Subcutaneous abdominal adipose tissue (tissue), 5 donors: Measurements from ENCODE around the gene THAP7.

Experiments
- H3K27ac ChIP-seq: one replicate; pipeline ENCODE4 v1.7.0; 2013; ENCODE audit warnings: low read depth, mild to moderate bottlenecking, inconsistent platforms, low read length, moderate library complexity
- H3K27me3 ChIP-seq, 5 donors: one replicate each; pipeline ENCODE4 v1.7.0; 2013; ENCODE audit warnings: low read length in 5 of 5, inconsistent platforms in 1 of 5; ENCODE audit not compliant: control insufficient read depth in 5 of 5, insufficient read depth in 4 of 5
- H3K36me3 ChIP-seq, 5 donors: one replicate each; pipeline ENCODE4 v1.7.0; 2013; ENCODE audit warnings: low read length in 5 of 5; ENCODE audit not compliant: control insufficient read depth in 5 of 5, insufficient read depth in 5 of 5
- H3K4me1 ChIP-seq, 5 donors: one replicate each; pipeline ENCODE4 v1.7.0; 2013; ENCODE audit warnings: low read length in 5 of 5, mild to moderate bottlenecking in 3 of 5, moderate library complexity in 1 of 5; ENCODE audit not compliant: control insufficient read depth in 5 of 5, insufficient read depth in 5 of 5
- H3K4me3 ChIP-seq, 5 donors: one replicate each; pipeline ENCODE4 v1.7.0; 2013; ENCODE audit warnings: low read length in 5 of 5, low read depth in 1 of 5
- H3K9ac ChIP-seq, 5 donors: one replicate each; pipeline ENCODE4 v1.7.0; 2013; ENCODE audit warnings: low read length in 5 of 5, mild to moderate bottlenecking in 4 of 5, moderate library complexity in 3 of 5
- H3K9me3 ChIP-seq, 5 donors: one replicate each; pipeline ENCODE4 v1.7.0; 2013; ENCODE audit warnings: low read length in 5 of 5; ENCODE audit not compliant: control insufficient read depth in 5 of 5
- donor health status: healthy.
- donor health status: healthy.
- donor health status: healthy.
- donor health status: healthy.
- donor health status: healthy.

Gene THAP7

DNA sequence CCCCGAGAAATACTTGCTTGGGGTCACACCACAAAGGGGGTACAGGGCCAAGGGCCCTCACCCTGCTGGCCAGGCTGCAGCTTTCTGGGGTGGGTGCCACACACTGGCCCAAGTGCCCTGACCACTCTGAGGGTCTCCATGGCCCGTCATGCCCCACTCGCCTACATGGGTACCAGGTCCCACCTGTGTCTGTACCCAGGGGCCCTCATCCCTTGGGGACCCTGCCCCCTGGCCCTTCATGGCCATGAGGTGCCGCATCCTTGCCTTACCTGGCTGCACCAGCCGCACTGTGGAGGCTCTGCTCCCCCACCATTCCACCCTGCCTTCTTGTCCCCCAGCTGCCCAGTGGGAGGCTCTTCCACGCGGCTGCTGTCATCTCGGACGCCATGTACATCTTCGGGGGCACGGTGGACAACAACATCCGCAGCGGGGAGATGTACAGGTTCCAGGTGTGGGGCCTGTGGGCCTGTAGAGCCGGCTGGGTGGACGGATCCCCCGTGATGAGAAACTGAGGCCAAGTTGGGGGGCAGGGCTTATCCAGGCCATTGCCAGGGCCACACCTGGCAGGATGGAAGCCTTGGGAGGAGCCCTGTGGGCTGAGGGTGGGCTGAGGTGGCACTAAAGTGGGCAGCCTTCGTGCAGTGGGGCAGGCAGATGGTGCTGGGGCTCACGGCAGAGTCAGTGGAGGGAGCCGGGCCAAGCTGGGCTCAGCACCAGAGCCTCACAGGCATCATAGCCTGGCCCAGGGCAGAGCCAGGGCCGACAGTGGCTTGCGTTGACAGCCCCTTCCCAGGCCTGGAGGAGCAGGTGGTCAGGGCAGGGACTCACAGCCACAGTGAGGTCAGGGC is 9.2 kb downstream of the THAP7 start:
- peaks cover 0 to 93% (median 86%) of the 10 kb centered on the region in 5 donors for H3K36me3 ChIP-seq
- no peaks in the 10 kb centered on the region for H3K27me3 ChIP-seq
- no peak overlapping the region for H3K9ac ChIP-seq
- H3K27ac ChIP-seq, result no peak overlapping the region
- H3K4me3 ChIP-seq, result no peak overlapping the region
- H3K4me1 ChIP-seq, result no peaks in the 10 kb centered on the region
- H3K9me3 ChIP-seq, result no peaks in the 10 kb centered on the region

DNA sequence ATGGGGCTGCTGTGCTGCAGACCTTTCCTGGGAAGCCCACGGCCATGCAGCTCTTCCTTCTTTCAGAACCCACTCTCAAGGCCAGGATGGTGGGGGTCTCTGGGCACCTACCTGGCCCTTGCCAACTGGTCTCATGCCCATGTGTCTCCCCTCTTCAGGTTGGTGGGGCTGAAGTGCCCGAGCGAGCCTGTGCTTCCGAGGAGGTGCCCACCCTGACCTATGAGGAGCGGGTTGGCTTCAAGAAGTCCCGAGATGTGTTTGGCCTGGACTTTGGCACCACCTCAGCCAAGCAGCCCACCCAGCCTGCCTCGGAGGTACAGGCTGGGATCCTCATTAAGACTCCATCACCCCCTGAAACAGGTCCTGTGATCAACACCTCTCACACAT is 9.9 kb downstream of the THAP7 start:
- Histone ChIP-seq H3K27ac (no peak overlapping the region), H3K36me3 (peaks cover 0 to 93% (median 84%) of the 10 kb centered on the region in 5 donors), H3K4me3 (no peak overlapping the region), H3K9me3 (no peaks in the 10 kb centered on the region), H3K4me1 (no peaks in the 10 kb centered on the region), H3K27me3 (no peaks in the 10 kb centered on the region), H3K9ac (no peak overlapping the region)

DNA sequence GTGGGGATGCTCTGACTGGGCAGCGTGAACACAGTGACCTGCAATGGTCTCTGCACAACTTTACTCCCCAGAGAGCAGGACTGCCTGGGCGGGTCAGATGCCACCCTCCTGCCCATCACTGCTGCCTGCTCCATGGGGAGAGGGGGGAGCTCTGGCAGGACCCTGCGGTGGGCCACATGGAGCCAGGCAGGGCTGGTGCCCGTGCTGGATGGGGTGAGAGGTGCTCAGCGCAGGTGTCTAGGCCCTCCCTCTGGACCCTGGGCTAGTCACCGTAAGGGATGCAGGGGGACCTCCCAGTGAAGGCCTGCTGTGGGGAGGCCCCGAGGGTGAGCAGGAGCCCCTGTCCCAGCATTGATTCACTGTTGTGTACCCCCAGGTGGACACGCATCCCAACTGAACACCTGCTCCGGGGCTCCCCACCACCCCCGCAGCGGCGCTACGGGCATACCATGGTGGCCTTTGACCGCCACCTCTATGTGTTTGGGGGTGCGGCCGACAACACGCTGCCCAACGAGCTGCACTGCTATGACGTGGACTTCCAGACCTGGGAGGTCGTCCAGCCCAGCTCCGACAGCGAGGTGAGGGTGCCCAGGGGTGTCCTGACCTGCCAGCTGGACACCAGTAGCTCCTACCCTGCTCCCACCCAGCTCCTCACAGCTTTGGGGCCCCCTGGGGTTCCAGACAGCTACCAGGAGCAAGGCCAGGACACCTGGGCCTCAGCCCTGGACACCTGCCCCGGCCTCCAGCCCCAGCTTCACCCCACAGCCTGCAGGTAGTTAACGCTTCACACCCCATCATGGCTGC is 10.5 kb downstream of the THAP7 start:
- H3K27me3 ChIP-seq, result no peaks in the 10 kb centered on the region
- no peaks in the 10 kb centered on the region for H3K9me3 ChIP-seq
- H3K9ac ChIP-seq, result no peak overlapping the region
- H3K27ac ChIP-seq, result no peak overlapping the region
- no peak overlapping the region for H3K4me3 ChIP-seq
- no peaks in the 10 kb centered on the region for H3K4me1 ChIP-seq
- H3K36me3 ChIP-seq, result peaks cover 0 to 91% (median 83%) of the 10 kb centered on the region in 5 donors

DNA sequence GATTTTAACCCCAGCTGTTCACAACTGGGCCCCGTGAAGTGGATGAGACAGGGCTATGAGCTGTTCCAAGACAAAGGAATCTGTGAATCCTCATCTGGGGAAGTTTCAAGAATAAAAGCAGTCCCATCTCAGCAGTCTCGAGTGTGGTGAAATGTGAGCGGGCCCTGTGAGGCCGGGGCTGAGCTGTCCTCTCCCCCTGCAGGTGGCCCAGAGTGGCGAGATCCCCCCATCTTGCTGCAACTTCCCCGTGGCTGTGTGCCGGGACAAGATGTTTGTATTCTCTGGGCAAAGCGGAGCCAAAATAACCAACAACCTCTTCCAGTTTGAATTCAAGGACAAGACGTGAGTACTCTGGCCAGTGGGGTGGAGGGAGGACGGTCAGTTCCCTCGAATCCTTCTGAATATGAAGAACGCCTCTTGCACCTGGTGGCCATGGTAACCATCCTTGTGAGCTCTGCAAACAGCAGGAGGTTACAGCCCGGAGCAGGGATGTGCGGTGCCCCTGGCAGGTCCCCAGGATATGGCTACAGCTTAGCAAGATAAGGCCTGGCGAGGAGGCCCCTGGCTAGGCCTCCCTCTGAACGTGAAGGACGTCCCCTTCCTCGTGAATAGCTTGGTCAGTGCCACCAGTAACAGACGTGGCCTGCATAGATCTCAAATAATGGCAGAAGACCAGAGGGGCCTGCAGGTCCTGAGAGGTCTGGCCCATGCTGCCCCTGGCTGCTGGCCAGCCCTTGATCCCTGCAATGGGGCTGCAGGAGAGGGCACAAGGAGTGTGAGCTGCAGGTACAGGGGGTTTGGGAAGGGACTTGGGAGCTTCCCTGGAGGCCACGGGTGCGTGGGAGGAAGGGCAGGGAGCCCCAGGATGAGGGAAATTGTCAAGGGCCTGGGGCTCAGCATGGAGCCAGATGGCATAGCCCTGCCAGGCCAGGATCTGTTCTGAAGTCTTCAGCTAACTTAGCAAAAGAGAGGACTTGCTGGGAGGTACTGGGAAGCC is 11.4 kb downstream of the THAP7 start:
- no peak overlapping the region for H3K27ac ChIP-seq
- H3K9me3 ChIP-seq, result no peaks in the 10 kb centered on the region
- H3K9ac ChIP-seq, result no peak overlapping the region
- H3K4me1 ChIP-seq, result no peaks in the 10 kb centered on the region
- no peaks in the 10 kb centered on the region for H3K27me3 ChIP-seq
- no peak overlapping the region for H3K4me3 ChIP-seq
- H3K36me3 ChIP-seq, result peaks cover 0 to 90% (median 80%) of the 10 kb centered on the region in 5 donors

DNA sequence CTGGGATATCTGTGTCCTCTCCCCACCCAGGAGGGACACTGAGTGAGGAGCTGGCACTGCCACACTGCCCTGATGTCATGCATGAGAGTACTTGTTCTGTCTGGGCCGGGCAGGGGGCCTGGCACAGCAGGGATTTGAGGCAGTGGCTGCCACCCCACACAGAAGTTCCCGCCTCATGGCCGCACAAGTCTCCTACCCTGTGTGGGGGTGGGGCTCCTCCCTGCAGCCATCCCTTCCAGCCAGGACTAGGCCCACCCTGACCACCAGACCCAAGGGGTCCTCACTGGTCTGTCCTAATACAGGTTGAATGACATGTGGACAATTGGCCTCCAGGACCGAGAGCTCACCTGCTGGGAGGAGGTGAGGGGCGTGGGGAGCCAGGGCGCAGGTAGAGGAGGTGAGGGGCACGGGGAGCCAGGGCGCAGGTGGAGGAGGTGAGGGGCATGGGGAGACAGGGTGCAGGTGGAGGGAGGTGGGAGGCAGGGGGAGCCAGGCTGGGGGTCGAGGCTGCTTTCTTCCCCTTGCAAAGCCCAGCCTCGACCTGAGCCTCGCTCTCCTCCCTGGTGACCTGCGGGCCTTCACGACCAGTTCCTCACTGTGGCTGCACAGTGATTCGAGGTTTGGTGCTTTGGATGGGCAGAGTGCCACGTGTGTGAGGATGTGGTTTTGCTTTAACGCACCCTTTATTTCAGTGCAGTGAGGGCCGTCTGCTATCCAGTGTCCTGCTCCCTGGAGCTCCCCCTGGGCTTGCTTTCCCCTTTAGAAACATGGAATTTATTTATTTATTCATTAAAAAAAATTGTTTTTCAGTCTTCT is 12.4 kb downstream of the THAP7 start:
- no peaks in the 10 kb centered on the region for H3K4me1 ChIP-seq
- no peak overlapping the region for H3K9ac ChIP-seq
- no peak overlapping the region for H3K27ac ChIP-seq
- H3K4me3 ChIP-seq, result no peak overlapping the region
- H3K36me3 ChIP-seq, result peaks cover 0 to 86% (median 74%) of the 10 kb centered on the region in 5 donors
- no peaks in the 10 kb centered on the region for H3K27me3 ChIP-seq
- H3K9me3 ChIP-seq, result no peaks in the 10 kb centered on the region

DNA sequence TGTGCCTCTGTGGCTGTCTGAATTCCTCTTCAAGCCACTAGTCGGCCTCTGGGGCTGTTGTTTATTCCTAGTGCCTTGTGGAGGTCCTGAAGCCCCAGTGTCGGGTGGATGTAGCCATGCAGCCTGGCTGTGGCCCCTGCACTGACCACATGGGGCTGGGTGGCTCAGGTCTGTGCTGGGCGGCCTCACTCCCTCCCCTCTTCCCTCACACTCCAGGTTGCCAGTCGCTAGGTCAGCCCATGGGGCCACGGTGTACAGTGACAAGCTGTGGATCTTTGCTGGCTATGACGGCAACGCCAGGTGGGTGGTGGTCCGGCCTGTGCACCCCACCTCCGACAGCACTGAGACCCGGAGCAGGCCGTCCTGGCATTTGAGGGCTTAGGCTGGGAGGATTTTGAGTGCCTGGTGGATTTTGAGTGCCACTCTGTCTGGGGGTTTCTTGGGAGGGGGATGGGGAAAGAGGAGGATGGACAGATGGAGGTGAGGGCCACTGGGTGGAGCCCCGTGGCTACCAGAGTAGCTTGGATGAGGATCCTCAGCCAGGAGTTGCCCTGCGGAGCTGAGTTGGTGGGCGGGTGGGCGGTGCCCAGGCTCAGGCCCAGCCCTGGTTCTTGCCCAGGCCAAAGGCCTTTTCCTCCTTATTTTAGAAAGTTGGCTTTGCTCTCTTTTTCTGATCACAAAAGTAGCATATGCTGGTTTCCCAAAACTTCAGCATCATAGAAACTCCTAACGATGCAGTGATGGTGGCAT is 13.2 kb downstream of the THAP7 start:
- H3K9me3 ChIP-seq, result no peaks in the 10 kb centered on the region
- peaks cover 0 to 3% (median 1%) of the 10 kb centered on the region in 5 donors for H3K4me1 ChIP-seq
- H3K4me3 ChIP-seq, result no peak overlapping the region
- no peak overlapping the region for H3K27ac ChIP-seq
- H3K9ac ChIP-seq, result peak overlapping the region in 1 of 5 donors; percentile 13
- peaks cover 0 to 86% (median 67%) of the 10 kb centered on the region in 5 donors for H3K36me3 ChIP-seq
- H3K27me3 ChIP-seq, result no peaks in the 10 kb centered on the region

DNA sequence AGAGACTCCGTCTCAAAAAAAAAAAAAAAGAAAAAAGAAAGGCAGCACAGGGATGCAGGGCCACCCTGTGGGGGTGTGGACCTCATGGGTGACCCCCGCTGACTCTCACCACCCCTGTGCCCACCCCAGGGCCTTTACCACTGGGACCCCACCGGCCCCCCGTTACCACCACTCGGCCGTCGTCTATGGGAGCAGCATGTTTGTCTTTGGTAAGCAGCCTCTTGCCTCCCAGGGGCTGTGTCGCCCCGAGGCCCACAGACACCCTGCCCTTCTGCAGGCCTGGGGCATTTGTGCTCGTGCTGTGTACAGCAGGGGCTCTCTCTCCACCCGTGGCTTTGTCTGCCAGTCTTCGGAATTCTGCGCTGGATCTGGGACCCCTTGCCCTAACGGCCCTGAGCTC is 14.5 kb downstream of the THAP7 start:
- no peak overlapping the region for H3K9ac ChIP-seq
- no peak overlapping the region for H3K27ac ChIP-seq
- no peaks in the 10 kb centered on the region for H3K27me3 ChIP-seq
- peaks cover 0 to 73% (median 53%) of the 10 kb centered on the region in 5 donors for H3K36me3 ChIP-seq
- H3K4me1 ChIP-seq, result peaks cover 6 to 17% (median 15%) of the 10 kb centered on the region in 5 donors
- no peaks in the 10 kb centered on the region for H3K9me3 ChIP-seq
- H3K4me3 ChIP-seq, result no peak overlapping the region

DNA sequence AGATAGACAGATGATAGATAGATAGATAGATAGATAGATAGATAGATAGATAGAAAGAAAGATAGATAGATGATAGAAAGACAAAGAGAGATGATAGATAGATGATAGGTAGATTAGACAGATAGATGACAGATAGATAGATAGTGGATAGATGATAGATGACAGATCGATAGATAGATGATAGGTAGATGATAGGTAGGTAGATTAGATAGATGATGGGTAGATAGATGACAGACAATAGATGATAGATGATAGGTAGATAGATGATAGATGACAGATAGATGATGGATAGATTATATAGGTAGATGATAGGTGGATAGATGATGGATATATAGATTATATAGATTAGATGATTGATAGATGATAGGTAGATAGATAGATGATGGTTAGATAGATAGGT is 15.6 kb downstream of the THAP7 start:
- no peaks in the 10 kb centered on the region for H3K9me3 ChIP-seq
- H3K4me1 ChIP-seq, result peaks cover 8 to 25% (median 21%) of the 10 kb centered on the region in 5 donors
- no peak overlapping the region for H3K4me3 ChIP-seq
- H3K27me3 ChIP-seq, result no peaks in the 10 kb centered on the region
- H3K27ac ChIP-seq, result no peak overlapping the region
- H3K9ac ChIP-seq, result no peak overlapping the region
- H3K36me3 ChIP-seq, result peaks cover 0 to 63% (median 43%) of the 10 kb centered on the region in 5 donors
